Right renal cortex interstitium (tissue), 3 donors: ENCODE measurements around the gene PHF5A. TPM values are rescaled to one million over a fixed set of nuclear protein-coding genes. Genes with fewer than 3 reads are reported as not detected.

Experiments used
- DNase-seq, 3 donors: peaks; one replicate each; pipeline ENCODE4 v3.0.0-alpha.2; 2013; ENCODE audit warnings: low read depth in 3 of 3, low spot score in 2 of 3
- polyA plus RNA-seq, 3 donors: library from polyadenylated mRNA; unstranded; fragments of 120-200 nt; gene quantifications; one replicate each; pipeline ENCODE4 v1.2.1, GENCODE V29; 2013; ENCODE audit not compliant: insufficient read length in 3 of 3

PHF5A gene
- polyA plus RNA-seq, 3 donors, result 56.5 to 68.7 (median 59.1) TPM

DNA sequence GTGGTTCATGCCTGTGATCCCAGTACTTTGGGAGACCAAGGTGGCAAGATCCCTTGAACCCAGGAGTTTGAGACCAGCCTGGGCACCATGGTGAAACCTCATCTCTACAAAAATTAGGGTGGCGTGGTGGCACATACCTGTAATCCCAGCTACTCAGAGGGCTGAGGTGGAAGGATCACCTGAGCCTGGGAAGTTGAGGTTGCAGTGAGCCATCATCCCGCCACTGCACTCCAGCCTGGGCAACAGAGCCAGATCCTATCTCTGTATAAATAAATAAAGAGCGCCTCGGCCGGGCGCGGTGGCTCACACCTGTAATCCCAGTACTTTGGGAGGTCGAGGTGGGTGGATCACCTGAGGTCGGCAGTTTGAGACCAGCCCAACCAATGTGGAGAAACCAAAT, 49.8 kb downstream of the PHF5A start:
- no peak for DNase-seq

DNA sequence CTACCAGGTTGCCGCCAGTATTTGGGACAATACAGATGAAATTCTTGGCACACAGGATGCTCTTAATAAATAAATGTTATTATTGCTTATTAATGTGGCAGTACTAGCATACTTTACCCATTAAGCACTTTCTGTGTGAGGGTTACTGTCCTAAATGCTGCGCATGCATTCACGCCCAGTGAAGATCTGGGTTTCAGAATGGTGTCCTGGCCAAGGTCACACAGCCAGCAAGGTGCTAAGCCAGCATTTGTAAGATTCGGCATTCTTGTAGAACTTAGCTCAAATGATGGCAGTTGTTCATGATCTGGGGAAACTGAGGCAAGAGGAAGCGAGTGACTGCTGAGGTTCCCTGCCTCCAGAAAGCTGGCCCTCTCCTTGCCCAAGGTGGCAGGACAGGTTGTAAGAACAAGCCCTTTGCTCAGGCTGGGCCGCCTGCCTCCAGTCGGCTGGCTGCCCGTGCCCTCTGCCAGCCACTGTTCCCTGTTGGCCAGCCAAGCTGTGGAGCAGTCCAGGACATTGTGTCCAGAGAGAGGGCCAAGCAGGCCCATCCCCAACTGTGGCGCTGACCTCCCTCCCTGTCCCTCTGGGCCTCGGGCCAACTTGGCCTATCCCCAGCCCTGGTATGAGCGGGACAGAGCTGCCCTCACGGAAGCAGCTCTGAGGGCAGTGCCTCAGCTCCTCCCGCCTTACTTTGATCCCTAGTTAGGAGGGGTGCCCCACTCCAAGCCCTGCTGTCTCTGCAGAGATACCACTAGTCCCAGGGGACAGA, 50.7 kb downstream of the PHF5A start:
- DNase-seq, result no peak

DNA sequence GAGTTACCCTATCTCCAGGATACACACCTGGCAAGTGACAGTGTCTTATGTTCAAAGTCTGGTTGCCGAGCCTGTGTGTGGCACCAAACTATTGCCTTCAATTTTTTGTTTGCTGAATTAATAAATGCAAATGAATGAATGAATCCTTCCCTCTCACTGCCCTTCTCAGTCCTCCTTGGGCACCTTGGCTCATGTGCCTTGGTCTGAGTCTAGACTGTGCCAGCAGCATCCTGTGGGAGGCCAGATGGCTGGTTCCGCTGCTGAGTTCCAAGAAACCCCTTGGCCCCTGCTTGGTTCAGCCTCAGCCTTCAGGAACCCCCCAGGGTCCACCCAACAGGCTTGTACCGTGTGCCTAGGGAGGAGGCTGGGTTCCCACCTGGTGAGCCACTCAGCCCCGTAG, 52.9 kb downstream of the PHF5A start:
- DNase-seq, result no peak

DNA sequence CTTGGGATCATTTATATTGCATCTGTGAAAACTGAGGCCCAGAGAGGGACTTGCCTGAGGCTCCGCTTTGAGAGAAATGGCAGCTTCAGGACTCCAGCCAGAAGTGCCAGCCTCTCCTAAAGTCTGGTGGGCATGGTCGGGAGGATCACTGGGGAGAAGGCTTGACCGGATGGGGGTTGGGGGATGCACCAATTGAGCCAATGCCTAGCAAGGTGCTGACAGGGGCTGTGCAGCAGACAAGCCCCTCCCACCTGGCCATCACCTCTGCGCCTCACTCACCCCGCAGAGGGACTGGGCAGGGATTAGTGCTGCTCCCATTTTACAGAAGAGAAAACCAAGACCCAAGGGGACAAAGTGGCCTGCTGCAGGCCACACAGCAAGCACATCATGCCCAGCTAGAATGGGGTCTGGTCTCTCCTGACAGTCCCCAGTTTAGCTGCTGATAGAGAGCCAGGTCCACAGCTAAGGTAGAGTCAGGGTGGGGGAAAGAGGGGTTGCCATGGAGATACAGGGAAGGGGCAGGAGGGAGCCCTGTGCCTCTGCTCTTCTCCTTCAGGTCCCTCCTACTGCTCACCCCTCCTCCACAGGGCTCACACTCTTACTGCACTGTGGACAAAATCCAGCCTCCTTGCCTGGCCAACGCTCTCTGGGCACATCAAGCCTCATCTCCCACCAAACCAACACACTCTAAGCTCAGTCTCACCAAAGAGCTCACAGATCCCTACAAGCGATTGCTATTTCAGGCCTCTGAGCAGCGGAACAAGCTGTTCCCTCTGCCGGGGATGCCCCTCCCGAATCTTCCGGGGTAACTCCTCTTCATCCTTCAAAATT, 57.3 kb downstream of the PHF5A start:
- no peak for DNase-seq

DNA sequence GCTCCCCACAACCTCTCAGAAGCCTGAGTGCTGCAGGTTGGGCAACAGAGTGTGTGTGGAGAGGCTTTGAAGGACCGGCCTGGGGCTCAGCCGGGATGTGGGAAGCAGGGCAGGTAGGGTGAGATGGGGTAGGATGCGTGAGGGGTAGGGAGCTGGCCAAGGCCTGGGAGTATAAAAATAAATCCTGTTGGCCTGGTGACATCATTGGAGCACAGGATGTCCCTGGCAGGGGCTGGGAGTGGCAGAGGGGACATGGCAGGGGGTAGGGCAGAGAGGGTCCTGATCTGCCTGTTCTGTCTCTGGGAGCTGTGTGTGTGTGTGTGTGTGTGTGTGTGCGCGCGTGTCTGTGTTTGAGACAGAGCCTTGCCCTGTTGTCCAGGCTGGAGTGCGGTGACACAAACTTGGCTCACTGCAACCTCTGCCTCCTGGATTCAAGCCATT, 58.2 kb downstream of the PHF5A start:
- DNase-seq, result no peak

Other genes starting within 250 kb of the PHF5A start
- 1 to 10 TPM; 2.7 to 3.1 (median 2.9) TPM for gene CHADL, start 227.8 kb downstream of the PHF5A start, polyA plus RNA-seq
- 10 to 100 TPM; 45.4 to 51.1 (median 47.1) TPM for gene RANGAP1, start 182.5 kb downstream of the PHF5A start, polyA plus RNA-seq
- 10 to 100 TPM; 68.3 to 85.9 (median 76.5) TPM for gene ZC3H7B, start 167.2 kb downstream of the PHF5A start, polyA plus RNA-seq
- 10 to 100 TPM; 16.0 to 18.9 (median 17.2) TPM for gene TEF, start 86.8 kb downstream of the PHF5A start, polyA plus RNA-seq
- 10 to 100 TPM; 46.2 to 54.6 (median 48.3) TPM for gene TOB2, start 21.9 kb downstream of the PHF5A start, polyA plus RNA-seq
- gene ACO2, start 425 bp upstream of the PHF5A start, polyA plus RNA-seq, result 100 to 1,000 TPM; 116 to 135 (median 127) TPM
- gene POLR3H, start 75.8 kb upstream of the PHF5A start, polyA plus RNA-seq, result 10 to 100 TPM; 28.7 to 31.2 (median 30.9) TPM
- 1 to 10 TPM; 4.1 to 6.0 (median 5.4) TPM for gene CSDC2, start 92.3 kb upstream of the PHF5A start, polyA plus RNA-seq
- gene PMM1, start 121.1 kb upstream of the PHF5A start, polyA plus RNA-seq, result 10 to 100 TPM; 47.6 to 53.1 (median 51.2) TPM
- 10 to 100 TPM; 23.6 to 25.6 (median 24.2) TPM for gene DESI1, start 152.4 kb upstream of the PHF5A start, polyA plus RNA-seq
- 100 to 1,000 TPM; 372 to 405 (median 383) TPM for gene XRCC6, start 152.6 kb upstream of the PHF5A start, polyA plus RNA-seq
- gene SNU13, start 220.2 kb upstream of the PHF5A start, polyA plus RNA-seq, result 100 to 1,000 TPM; 135 to 151 (median 145) TPM
- gene MEI1, start 230.8 kb upstream of the PHF5A start, polyA plus RNA-seq, result 1 to 10 TPM; 1.9 to 2.7 (median 2.4) TPM